Stimulated activated CD8-positive, alpha-beta memory T cell treated with anti-CD3 and anti-CD28 coated beads, Interleukin-15, amount 100 ng/mL, for 1 hour (primary cell): ENCODE data around the gene FAM236D.
"Not testable (repeated sequence)": the region's sequence is repeated elsewhere in the genome, so short reads cannot be mapped to it uniquely, and the experiment has no call there.

ENCODE experiments used
- DNase-seq: peaks from one replicate; pipeline ENCODE4 v3.0.0-alpha.2; 2020; ENCODE audit warnings: low read depth

Gene FAM236D

GRCh38 chrX:72808110-72808509, at the start of gene FAM236D:
TSS of gene FAM236D (minus strand) at chrX:72808210. CDS start at chrX:72808110, 100 bp downstream.
- not testable (repeated sequence) for DNase-seq

DNA sequence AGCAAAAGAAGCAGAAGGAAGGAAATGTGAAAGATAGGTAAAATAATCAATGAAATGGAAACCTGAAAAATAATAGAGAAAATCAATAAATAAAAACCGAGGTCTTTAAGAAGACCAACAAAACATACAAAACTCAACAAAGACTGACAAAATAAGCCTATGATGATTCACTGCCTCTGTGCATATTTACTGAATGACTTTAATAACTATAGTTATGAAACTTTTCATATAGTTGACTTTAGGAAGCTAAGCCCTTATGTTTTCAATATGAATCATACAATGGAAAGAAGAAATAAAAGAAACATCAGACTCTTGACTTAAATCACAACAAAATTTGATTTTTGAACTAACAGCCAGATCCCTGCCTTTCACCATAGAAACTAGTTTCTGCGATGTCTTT, 29.5 kb upstream of the FAM236D start:
- DNase-seq: not testable (repeated sequence)

DNA sequence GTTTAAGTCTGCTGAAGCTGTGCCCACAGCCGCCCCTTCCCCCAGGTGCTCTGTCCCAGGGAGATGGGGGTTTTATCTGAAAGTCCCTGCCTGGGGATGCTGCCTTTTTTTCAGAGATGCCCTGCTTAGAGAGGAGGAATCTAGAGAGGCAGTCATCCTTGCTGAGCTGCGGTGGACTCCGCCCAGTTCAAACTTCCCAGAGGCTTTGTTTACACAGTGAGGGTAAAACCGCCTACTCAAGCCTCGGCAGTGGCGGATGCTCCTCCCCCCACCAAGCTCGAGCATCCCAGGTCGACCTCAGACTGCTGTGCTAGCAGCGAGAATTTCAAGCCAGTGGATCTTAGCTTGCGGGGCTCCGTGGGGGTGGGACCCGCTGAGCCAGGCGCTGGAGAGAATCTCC, 22.7 kb upstream of the FAM236D start:
- not testable (repeated sequence) for DNase-seq

GRCh38 chrX:72790390-72790789, 17.6 kb downstream of the FAM236D start:
- DNase-seq: not testable (repeated sequence)

DNA sequence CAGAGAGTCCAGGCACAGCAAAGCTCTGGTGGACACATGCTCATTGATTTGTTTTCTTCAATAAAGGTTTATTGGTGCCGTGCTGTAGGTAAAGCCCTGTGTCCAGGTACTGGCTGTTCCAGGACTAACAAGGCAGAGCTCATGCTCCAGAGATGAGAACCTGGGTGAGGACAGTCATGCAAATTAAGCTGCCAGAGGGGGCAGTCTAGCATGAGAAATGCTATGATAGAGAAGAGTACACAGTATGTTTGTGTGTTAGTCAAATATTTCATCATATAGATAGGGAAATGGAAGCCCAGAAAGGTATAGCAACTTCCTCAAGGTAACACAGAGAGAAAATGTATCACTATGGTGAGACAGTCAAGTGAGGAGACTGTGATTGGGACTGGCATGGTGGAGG, 19.9 kb downstream of the FAM236D start:
- not testable (repeated sequence) for DNase-seq

- DNase-seq: not testable (repeated sequence)
Measured at GRCh38 chrX:72783964-72784363, 24.0 kb downstream of the FAM236D start.

GRCh38 chrX:72783365-72783936, 24.6 kb downstream of the FAM236D start:
- not testable (repeated sequence) for DNase-seq

DNA sequence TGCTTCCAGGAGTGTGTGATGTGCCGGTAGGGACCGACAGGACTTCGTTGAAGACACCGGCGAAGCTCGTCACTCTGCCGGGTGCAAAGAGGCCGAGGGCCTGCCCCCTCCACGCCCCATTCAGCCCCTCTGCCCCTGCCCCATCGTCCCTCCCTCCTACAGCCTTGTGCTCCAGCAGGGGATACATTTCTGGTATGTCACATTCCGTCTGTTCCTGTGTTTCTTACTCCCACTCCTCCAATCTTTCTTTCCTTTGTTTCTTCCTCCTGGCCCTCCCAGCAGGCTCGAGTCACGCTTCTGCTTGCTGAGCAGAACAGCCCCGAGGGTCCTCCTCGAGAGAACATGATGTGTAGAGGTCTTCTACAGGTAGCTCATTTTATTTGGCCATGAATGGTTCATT, 25.4 kb downstream of the FAM236D start, which contains the start of gene FAM236B:
FAM236B (minus strand) TSS at position 101 of the 400 bp plus-strand sequence; CDS start at position 1, 100 bp downstream.
- not testable (repeated sequence) for DNase-seq

GRCh38 chrX:72778146-72778545, 29.9 kb downstream of the FAM236D start:
- DNase-seq: not testable (repeated sequence)

GRCh38 chrX:72777467-72777790, 30.6 kb downstream of the FAM236D start:
- DNase-seq: not testable (repeated sequence)

GRCh38 chrX:72776653-72777466, 31.1 kb downstream of the FAM236D start, which contains the start of gene DMRTC1B:
TSS of gene DMRTC1B (plus strand) at chrX:72776890. CDS start at chrX:72845136, 68,246 bp downstream.
- not testable (repeated sequence) for DNase-seq

- not testable (repeated sequence) for DNase-seq
Measured at GRCh38 chrX:72760454-72760853, 47.6 kb downstream of the FAM236D start.
